Naive B cell (primary cell): ENCODE results near the gene CNTFR. TPM values are rescaled to one million over a fixed set of nuclear protein-coding genes. Genes with fewer than 3 reads are reported as not detected.

Source experiments
- ATAC-seq, 2 donors: fragments of 150-1000 bp; cut with Tn5 transposase; 2 replicates each; pipeline ENCODE4 v1.10.0; 2021; ENCODE audit warnings: low read depth in 2 of 2, mild to moderate bottlenecking in 2 of 2, moderate library complexity in 2 of 2
- DNase-seq: peaks from one replicate; pipeline ENCODE4 v3.0.0; 2022
- H3K27ac Mint-ChIP-seq, 6 donors: one replicate each; pipeline ENCODE4 v1.8.0; 2020 to 2022; ENCODE audit warnings: mild to moderate bottlenecking in 6 of 6, mixed read lengths in 6 of 6, moderate library complexity in 5 of 6, inconsistent platforms in 2 of 6
- H3K27me3 Mint-ChIP-seq, 3 donors: one replicate each; pipeline ENCODE4 v1.8.0; 2021 to 2022; ENCODE audit warnings: mixed read lengths in 3 of 3, mild to moderate bottlenecking in 1 of 3
- H3K36me3 Mint-ChIP-seq, 2 donors: one replicate each; pipeline ENCODE4 v1.8.0; 2020 to 2022; ENCODE audit warnings: mixed read lengths in 2 of 2, inconsistent platforms in 1 of 2, mild to moderate bottlenecking in 1 of 2
- H3K4me1 Mint-ChIP-seq, 3 donors: one replicate each; pipeline ENCODE4 v1.8.0; 2020 to 2022; ENCODE audit warnings: mixed read lengths in 3 of 3, inconsistent platforms in 1 of 3, mild to moderate bottlenecking in 1 of 3, moderate library complexity in 1 of 3
- H3K4me3 Mint-ChIP-seq, 8 donors: one replicate each; pipeline ENCODE4 v1.8.0; 2020 to 2022; ENCODE audit warnings: mild to moderate bottlenecking in 8 of 8, mixed read lengths in 8 of 8, moderate library complexity in 8 of 8, inconsistent platforms in 2 of 8
- H3K9me3 Mint-ChIP-seq, 7 donors: one replicate each; pipeline ENCODE4 v1.8.0; 2020 to 2022; ENCODE audit warnings: mixed read lengths in 7 of 7, mild to moderate bottlenecking in 5 of 7, inconsistent platforms in 2 of 7, moderate library complexity in 1 of 7
- polyA plus RNA-seq, 6 donors: library from polyadenylated mRNA; unstranded; fragments of 300-500 nt; fragmentation: Illumina TruSeq; gene quantifications; one replicate each; pipeline ENCODE4 v1.2.3, GENCODE V29; 2021; ENCODE audit warnings: low read depth in 6 of 6

The CNTFR gene
- polyA plus RNA-seq, 6 donors from 2014 or later: not detected

GRCh38 chr9:34526026-34526425 lies 63.5 kb downstream of the CNTFR start:
- H3K36me3 Mint-ChIP-seq: no peaks in the 10 kb centered on the region
- peaks cover 41 to 49% (median 49%) of the 10 kb centered on the region in 3 donors for H3K27me3 Mint-ChIP-seq
- peaks cover 0 to under 1% (median 0%) of the 10 kb centered on the region in 7 donors for H3K9me3 Mint-ChIP-seq
- ATAC-seq (no peak), DNase-seq (no peak)
- H3K4me3 Mint-ChIP-seq: no peak overlapping the region
- H3K27ac Mint-ChIP-seq: no peak overlapping the region
- H3K4me1 Mint-ChIP-seq: peaks cover 11 to 12% (median 11%) of the 10 kb centered on the region in 3 donors

GRCh38 chr9:34524349-34524748 lies 65.2 kb downstream of the CNTFR start:
- DNase-seq (no peak), ATAC-seq (no peak)
- Mint-ChIP-seq H3K27me3 (peaks cover 34 to 40% (median 34%) of the 10 kb centered on the region in 3 donors), H3K36me3 (no peaks in the 10 kb centered on the region), H3K4me3 (peak overlapping the region in 3 of 8 donors; percentile 10 to 85 (median 70)), H3K27ac (no peak overlapping the region), H3K9me3 (no peaks in the 10 kb centered on the region), H3K4me1 (peaks cover 11 to 13% (median 12%) of the 10 kb centered on the region in 3 donors)

- Mint-ChIP-seq H3K4me3 (peak within 1 kb of the TSS; percentile 56 to 89 (median 82)), H3K36me3 (no peaks in the 10 kb centered on the region), H3K9me3 (no peaks in the 10 kb centered on the region), H3K27me3 (peaks cover 29 to 42% (median 34%) of the 10 kb centered on the region in 3 donors), H3K4me1 (peaks cover 11 to 17% (median 12%) of the 10 kb centered on the region in 3 donors), H3K27ac (peak within 1 kb of the TSS in 1 of 6 donors; percentile 44)
- ATAC-seq (peak; percentile 93 to 95), DNase-seq (peak; percentile 90)
These were observed 66.3 kb downstream of the CNTFR start, which contains the start of gene ENHO for GRCh38 chr9:34522971-34523797. Gene ENHO (minus strand): TSS chr9:34522990. CDS start chr9:34521695, 1,295 bp downstream.

GRCh38 chr9:34522091-34522887 lies 67.2 kb downstream of the CNTFR start:
- H3K9me3 Mint-ChIP-seq: no peaks in the 10 kb centered on the region

GRCh38 chr9:34521406-34522045 lies 68.0 kb downstream of the CNTFR start:
- DNase-seq (no peak), ATAC-seq (no peak)
- Mint-ChIP-seq H3K36me3 (no peaks in the 10 kb centered on the region), H3K27me3 (peaks cover 30 to 42% (median 37%) of the 10 kb centered on the region in 3 donors), H3K9me3 (no peaks in the 10 kb centered on the region), H3K4me1 (peaks cover 11 to 17% (median 12%) of the 10 kb centered on the region in 3 donors), H3K27ac (no peak overlapping the region), H3K4me3 (peak overlapping the region in 6 of 8 donors; percentile 20 to 86 (median 36))

More at GRCh38 chr9:34522091-34522887, 67.2 kb downstream of the CNTFR start:
- DNase-seq (no peak), ATAC-seq (no peak)
- no peaks in the 10 kb centered on the region for H3K36me3 Mint-ChIP-seq
- peaks cover 11 to 17% (median 12%) of the 10 kb centered on the region in 3 donors for H3K4me1 Mint-ChIP-seq
- peak overlapping the region in 1 of 6 donors; percentile 28 for H3K27ac Mint-ChIP-seq
- H3K27me3 Mint-ChIP-seq: peaks cover 32 to 42% (median 33%) of the 10 kb centered on the region in 3 donors
- peak overlapping the region; percentile 56 to 89 (median 82) for H3K4me3 Mint-ChIP-seq

GRCh38 chr9:34520505-34521385 lies 68.8 kb downstream of the CNTFR start:
- peaks cover 31 to 42% (median 39%) of the 10 kb centered on the region in 3 donors for H3K27me3 Mint-ChIP-seq
- H3K27ac Mint-ChIP-seq: no peak overlapping the region
- no peak for ATAC-seq
- H3K36me3 Mint-ChIP-seq: no peaks in the 10 kb centered on the region
- peaks cover 11 to 17% (median 12%) of the 10 kb centered on the region in 3 donors for H3K4me1 Mint-ChIP-seq
- no peak for DNase-seq
- H3K4me3 Mint-ChIP-seq: peak overlapping the region in 3 of 8 donors; percentile 38 to 86 (median 40)
- no peaks in the 10 kb centered on the region for H3K9me3 Mint-ChIP-seq

GRCh38 chr9:34520096-34520495 lies 69.4 kb downstream of the CNTFR start:
- peaks cover 11 to 17% (median 12%) of the 10 kb centered on the region in 3 donors for H3K4me1 Mint-ChIP-seq
- no peak overlapping the region for H3K27ac Mint-ChIP-seq

GRCh38 chr9:34519321-34520020 lies 70.1 kb downstream of the CNTFR start:
- H3K27ac Mint-ChIP-seq: peak overlapping the region in 1 of 6 donors; percentile 52
- ATAC-seq (no peak), DNase-seq (no peak)
- H3K27me3 Mint-ChIP-seq: peaks cover 18 to 38% (median 34%) of the 10 kb centered on the region in 3 donors
- H3K4me3 Mint-ChIP-seq: peak overlapping the region in 2 of 8 donors; percentile 42 to 52
- H3K36me3 Mint-ChIP-seq: no peaks in the 10 kb centered on the region
- peaks cover 11 to 17% (median 12%) of the 10 kb centered on the region in 3 donors for H3K4me1 Mint-ChIP-seq
- H3K9me3 Mint-ChIP-seq: no peaks in the 10 kb centered on the region

More at GRCh38 chr9:34520096-34520495, 69.4 kb downstream of the CNTFR start:
- DNase-seq (no peak), ATAC-seq (no peak)
- Mint-ChIP-seq H3K36me3 (no peaks in the 10 kb centered on the region), H3K4me3 (no peak overlapping the region), H3K27me3 (peaks cover 25 to 38% (median 34%) of the 10 kb centered on the region in 3 donors), H3K9me3 (no peaks in the 10 kb centered on the region)

GRCh38 chr9:34518896-34519295 lies 70.6 kb downstream of the CNTFR start:
- Mint-ChIP-seq H3K4me3 (peak overlapping the region in 1 of 8 donors; percentile 52), H3K27me3 (peaks cover 13 to 35% (median 31%) of the 10 kb centered on the region in 3 donors), H3K4me1 (peaks cover 11 to 15% (median 12%) of the 10 kb centered on the region in 3 donors), H3K27ac (peak overlapping the region in 1 of 6 donors; percentile 52), H3K9me3 (no peaks in the 10 kb centered on the region), H3K36me3 (no peaks in the 10 kb centered on the region)
- ATAC-seq: no peak
- DNase-seq: no peak

GRCh38 chr9:34518110-34518616 lies 71.4 kb downstream of the CNTFR start:
- ATAC-seq: no peak
- Mint-ChIP-seq H3K9me3 (no peaks in the 10 kb centered on the region), H3K27ac (no peak overlapping the region), H3K27me3 (peaks cover 10 to 34% (median 30%) of the 10 kb centered on the region in 3 donors), H3K4me1 (peaks cover 5 to 11% (median 5%) of the 10 kb centered on the region in 3 donors), H3K36me3 (no peaks in the 10 kb centered on the region), H3K4me3 (no peak overlapping the region)
- no peak for DNase-seq

GRCh38 chr9:34517185-34517584 lies 72.3 kb downstream of the CNTFR start:
- Mint-ChIP-seq H3K27ac (peak overlapping the region in 1 of 6 donors; percentile 21), H3K36me3 (no peaks in the 10 kb centered on the region), H3K4me1 (peaks cover under 1 to 6% (median under 1%) of the 10 kb centered on the region in 3 donors), H3K27me3 (peaks cover 7 to 28% (median 25%) of the 10 kb centered on the region in 3 donors), H3K9me3 (no peaks in the 10 kb centered on the region), H3K4me3 (no peak overlapping the region)
- DNase-seq (no peak), ATAC-seq (no peak)
